PC-9 (cell line): ENCODE data around the gene PRDM7.

Experiments
- CTCF ChIP-seq: fragments of 200-600 bp; sonication (generic); conservative IDR thresholded peaks from 2 replicates; pipeline ENCODE4 v1.6.1; 2017; ENCODE audit warnings: mixed run types, antibody characterized with exemption, mild to moderate bottlenecking, moderate library complexity
- EZH2 ChIP-seq: fragments of 200-600 bp; sonication (generic); IDR thresholded peaks from 2 replicates; pipeline ENCODE4 v1.8.0; 2017; ENCODE audit warnings: antibody characterized with exemption, low read depth

DNA sequence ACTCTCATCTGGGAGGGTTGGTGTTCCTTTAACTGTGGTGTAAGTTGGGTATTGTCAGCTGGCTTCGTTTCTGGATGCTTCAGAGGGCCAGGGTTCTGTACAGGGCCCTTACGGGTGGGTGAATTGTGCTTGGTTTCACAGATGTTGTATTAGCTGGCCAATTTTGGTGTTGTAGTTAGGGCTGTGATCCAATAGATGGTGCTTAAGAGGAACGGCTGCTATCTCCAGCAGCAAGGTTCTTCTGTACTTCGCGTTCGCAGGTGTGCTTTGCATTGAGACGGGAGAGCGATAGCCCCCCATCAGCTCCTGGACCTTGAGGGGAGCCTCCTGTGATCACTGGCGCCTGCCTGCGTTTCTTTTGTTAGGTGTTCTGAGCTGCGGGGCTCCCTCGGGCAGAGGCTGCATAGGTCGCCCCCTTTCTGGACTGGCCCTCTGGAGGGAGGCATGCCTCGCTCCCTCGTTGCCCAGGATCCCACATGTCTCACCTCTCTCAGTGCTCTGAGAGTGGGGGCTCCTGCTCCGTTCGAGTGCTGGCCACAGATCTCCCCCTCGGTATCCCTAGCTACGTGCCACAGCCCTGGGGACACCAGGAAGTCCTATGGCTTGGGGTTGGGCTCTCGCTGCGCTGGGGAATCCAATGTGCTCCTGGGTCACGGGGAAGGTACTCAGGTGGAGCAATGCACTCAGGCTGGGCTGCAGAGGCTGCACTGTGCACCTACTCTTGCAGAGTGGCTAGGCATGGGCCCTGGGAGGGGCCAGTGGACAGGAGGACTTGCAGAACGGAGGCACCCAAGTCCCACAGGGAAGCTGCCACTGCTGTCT lies 837 bp upstream of the PRDM7 start:
- no peak; the same call in 1 of the 2 replicates for TF ChIP-seq CTCF
- no peak for TF ChIP-seq EZH2
